Measurements from ENCODE around the gene ZBTB7C.

The ZBTB7C gene

DNA sequence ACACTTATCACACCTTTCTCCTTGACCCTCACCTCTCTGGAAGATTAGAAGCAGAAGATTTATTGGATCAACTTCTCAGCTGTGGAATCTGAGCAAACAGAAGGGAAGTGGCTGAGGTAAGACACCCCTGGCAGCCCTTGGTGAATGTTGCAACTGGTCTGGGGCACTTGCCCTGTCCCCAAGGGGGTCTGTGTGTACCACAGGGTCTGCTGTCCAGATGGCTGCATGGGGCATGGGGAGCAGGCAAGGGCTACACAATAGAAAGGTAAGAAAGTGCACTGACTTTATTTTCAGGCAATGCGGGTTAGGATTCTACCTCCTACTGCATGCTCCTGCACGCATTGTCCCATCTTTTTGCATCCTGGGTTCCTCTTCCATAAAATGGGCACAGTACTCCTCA is 240.3 kb downstream of the ZBTB7C start:
- DNase-seq (ENCODE audit: low read depth), result no peak
- no peak overlapping the region for H3K4me3 ChIP-seq (ENCODE audit: low read depth, low read length)
- in situ Hi-C loops (cut with HindIII; ENCODE audit: low sequenced_read_pairs), result no loop called here
- TF ChIP-seq, protein P1, sequence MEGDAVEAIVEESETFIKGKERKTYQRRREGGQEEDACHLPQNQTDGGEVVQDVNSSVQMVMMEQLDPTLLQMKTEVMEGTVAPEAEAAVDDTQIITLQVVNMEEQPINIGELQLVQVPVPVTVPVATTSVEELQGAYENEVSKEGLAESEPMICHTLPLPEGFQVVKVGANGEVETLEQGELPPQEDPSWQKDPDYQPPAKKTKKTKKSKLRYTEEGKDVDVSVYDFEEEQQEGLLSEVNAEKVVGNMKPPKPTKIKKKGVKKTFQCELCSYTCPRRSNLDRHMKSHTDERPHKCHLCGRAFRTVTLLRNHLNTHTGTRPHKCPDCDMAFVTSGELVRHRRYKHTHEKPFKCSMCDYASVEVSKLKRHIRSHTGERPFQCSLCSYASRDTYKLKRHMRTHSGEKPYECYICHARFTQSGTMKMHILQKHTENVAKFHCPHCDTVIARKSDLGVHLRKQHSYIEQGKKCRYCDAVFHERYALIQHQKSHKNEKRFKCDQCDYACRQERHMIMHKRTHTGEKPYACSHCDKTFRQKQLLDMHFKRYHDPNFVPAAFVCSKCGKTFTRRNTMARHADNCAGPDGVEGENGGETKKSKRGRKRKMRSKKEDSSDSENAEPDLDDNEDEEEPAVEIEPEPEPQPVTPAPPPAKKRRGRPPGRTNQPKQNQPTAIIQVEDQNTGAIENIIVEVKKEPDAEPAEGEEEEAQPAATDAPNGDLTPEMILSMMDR (IDR thresholded peaks at IDR 0.05; ENCODE audit: low read depth, low read length, missing control alignments), result no peak

DNA sequence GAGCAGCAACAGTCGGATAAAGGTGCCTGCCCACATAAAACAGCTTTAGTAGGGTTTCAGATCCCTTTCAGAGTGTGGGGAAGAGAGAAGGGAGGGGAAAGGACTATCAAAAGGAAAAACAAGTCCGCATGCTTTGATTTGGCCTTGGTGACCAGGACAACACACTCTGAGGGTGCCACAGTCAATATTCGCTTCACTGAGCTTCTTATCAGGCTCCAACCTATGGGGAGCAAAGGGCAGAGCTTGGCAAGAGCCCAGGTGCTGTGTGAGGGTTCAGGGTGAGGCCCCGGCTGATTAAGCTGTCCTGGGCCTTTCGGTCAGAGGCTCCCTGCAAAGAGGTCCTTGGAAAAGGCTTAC is 241.3 kb downstream of the ZBTB7C start:
- TF ChIP-seq, protein P1 (IDR thresholded peaks at IDR 0.05; ENCODE audit: low read depth, low read length, missing control alignments), result no peak
- no peak overlapping the region for H3K4me3 ChIP-seq (ENCODE audit: low read depth, low read length)
- DNase-seq (ENCODE audit: low read depth), result no peak
- in situ Hi-C loops (cut with HindIII; ENCODE audit: low sequenced_read_pairs), result no loop called here

DNA sequence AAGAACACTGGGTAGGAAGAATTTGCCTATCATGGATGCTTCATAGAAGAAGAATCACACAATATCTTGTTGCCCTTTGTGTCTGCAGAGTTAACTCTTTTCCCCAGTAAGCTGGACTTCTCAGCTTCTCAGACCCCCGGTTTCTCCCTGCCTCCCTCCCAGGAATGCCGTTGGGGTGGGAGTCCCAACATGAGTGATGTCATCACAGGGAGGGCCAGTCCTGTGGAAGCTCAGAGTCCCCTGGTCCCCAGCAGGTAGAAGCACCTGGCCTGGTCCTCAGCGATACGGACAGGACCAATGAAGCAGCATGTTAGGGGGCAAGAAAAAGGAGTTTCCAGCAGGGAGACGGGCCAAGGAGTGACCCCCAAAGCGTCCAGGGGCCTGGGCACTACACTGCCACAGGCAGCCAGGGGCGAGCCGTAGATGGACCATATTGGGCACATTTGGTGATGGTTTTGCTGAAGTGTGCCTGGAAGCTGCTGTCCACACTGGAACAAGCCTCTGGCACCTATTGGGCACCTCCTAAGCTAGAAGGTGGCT is 242.8 kb downstream of the ZBTB7C start:
- no peak overlapping the region for H3K4me3 ChIP-seq (ENCODE audit: low read depth, low read length)
- in situ Hi-C loops (cut with HindIII; ENCODE audit: low sequenced_read_pairs), result no loop called here
- TF ChIP-seq, protein P1 (IDR thresholded peaks at IDR 0.05; ENCODE audit: low read depth, low read length, missing control alignments), result no peak
- DNase-seq (ENCODE audit: low read depth), result no peak

DNA sequence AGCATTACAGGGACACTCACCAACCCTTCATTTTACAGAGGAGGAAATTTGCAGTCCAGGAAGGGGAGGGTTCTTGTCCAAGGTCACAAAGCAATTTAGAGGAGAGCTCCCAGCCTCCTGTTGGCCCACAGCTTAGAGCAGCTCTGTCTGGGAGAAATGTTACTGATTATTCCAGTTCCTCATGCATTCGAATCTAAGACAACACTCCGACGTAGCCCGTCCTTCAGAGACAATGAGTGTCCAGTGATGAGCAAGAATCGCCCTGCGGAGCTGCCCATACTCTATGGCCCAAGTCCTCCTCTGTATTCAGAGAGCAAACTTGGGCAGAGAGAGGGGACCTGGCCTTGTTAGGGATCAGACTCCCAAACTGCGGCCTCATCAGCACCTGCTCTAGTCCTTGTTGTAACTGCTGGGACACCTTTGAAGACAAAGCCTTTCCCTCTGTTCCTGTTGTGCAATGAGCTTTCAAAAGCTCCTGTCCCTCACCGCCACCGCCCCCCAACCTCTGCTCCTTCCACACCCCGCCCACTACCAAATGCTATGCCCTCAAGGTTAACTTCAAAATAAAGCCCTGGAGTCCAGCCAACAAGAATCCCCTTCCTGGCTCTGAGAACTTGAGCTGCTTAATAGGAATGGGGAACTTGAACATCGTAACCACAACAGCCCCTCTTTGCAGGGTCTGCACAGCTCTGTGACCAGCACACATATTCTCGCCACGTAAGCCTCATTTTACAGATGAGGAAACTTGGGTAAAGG is 243.9 kb downstream of the ZBTB7C start:
- TF ChIP-seq, protein P1 (IDR thresholded peaks at IDR 0.05; ENCODE audit: low read depth, low read length, missing control alignments), result no peak
- DNase-seq (ENCODE audit: low read depth), result no peak
- in situ Hi-C loops (cut with HindIII; ENCODE audit: low sequenced_read_pairs), result no loop called here
- H3K4me3 ChIP-seq (ENCODE audit: low read depth, low read length), result no peak overlapping the region

DNA sequence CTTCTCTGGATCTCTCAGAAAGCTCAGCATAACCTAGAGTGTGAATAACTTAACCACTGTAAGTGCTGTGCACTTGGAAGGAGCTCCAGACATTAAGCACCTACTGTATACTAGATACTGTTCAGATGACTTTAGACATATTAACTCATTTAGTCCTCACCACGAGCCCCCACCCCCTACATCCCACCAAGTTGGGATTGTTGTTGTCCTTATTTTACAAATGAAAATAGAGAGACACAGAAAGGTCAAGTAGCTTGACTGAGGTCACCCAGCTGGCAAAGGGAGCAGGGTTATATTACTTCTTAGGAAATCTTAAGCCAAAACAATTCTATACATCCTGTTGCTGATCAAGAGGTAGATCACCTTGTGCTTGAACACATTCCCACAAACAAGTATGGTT is 244.5 kb downstream of the ZBTB7C start:
- TF ChIP-seq, protein P1 (IDR thresholded peaks at IDR 0.05; ENCODE audit: low read depth, low read length, missing control alignments), result no peak
- no peak overlapping the region for H3K4me3 ChIP-seq (ENCODE audit: low read depth, low read length)
- DNase-seq (ENCODE audit: low read depth), result no peak
- in situ Hi-C loops (cut with HindIII; ENCODE audit: low sequenced_read_pairs), result no loop called here

DNA sequence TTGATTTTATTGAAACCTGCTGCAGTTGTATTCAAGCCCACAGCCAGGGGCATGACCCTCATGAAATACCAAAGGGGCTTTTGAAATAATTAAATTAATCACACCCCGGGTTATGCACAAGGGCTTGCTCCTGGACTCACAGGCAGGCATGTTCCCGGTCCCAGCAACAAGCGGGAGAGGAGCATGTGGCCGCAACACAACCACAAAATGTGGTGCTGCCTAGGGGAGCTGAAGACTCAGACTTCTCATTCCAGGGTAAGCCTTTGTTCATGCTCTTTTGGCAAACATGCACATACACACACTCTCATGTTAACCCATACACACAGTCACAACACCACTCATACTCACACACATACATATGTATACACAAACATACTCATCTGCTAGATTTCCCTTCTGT is 245.1 kb downstream of the ZBTB7C start:
- H3K4me3 ChIP-seq (ENCODE audit: low read depth, low read length), result no peak overlapping the region
- no peak for DNase-seq (ENCODE audit: low read depth)
- in situ Hi-C loops (cut with HindIII; ENCODE audit: low sequenced_read_pairs), result no loop called here
- TF ChIP-seq, protein P1 (IDR thresholded peaks at IDR 0.05; ENCODE audit: low read depth, low read length, missing control alignments), result no peak
